ENCODE measurements around the gene AACS.

Gene AACS

DNA sequence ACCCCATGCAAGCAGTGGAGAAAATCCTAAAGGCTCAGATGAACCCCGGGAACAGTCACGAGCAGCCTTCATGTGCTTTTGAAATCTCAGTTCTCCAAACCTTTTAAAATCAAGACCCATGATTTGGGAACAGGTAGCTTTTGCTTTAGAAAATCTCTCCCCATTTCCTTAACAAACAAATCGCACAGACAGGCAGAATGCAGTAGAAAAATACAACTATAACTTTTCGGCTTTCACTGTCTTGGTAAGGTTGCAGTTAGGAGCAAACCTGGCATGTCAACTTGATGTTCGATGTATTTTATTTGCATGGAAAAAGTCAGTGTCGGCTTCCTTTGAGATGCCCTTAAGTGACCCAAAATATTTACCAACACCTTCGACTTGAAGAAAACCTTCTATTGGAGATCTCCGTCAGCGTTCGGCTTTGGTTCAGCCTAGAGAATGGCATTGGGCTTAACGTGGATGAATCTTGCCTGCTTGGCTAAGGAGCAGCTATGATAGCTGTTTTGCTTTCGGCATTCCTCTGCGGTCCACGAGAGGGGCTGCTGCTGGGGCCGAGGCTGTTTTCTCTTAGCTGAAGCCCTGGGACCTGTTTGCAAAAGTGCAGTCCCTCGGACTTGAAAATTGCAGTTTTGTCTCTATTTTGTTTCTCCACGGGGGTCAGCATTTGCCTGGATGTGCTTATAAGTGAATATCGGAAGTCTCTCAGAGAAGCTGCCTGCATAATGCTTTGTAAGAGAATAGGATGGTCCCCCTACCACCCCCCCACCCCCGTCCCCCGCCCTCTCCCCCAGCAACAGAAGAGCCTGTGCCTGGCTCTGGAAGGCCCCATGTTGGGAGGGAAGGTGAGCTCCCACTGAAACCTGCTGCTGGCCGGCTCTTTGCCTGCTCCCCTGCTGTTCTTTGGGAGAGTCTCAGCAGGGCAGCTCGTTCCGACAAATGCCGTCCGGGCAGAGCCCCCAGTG is 122.8 kb downstream of the AACS start:
- DNase-seq: no peak

GRCh38 chr12:125189015-125189414 is 123.8 kb downstream of the AACS start:
- DNase-seq: no peak

DNA sequence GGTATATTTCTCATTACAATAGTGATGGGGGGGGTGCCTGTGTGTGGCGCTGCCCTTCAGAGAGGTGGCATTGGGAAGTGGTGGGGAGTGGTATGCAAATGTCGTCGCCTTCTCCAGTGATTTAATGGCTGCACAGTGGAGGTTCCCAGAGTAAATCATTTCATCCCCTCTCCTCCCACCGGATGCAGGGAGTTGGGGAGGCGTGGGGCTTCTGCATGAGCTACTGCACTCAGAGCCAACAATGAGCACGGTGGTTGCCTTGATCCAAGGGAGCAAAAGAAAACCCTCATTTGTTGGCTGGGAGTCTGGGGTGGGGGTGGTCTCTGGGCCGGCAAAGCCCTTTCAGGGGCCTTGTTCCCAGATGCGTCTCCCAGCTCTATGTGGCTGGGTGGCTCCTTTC is 124.3 kb downstream of the AACS start:
- no peak for DNase-seq

- no peak for DNase-seq
These were observed 126.3 kb downstream of the AACS start for GRCh38 chr12:125191361-125192087.

- no peak for DNase-seq
These were observed 127.5 kb downstream of the AACS start for GRCh38 chr12:125192690-125193221.
